GM12872 (cell line): Measurements from ENCODE around the gene B3GNT2.

Source experiments
- TF ChIP-seq, protein P1 (sequence below): IDR thresholded peaks from 3 replicates; pipeline ENCODE4 v1.5.1; 2011; ENCODE audit warnings: low read depth, mild to moderate bottlenecking, low read length, moderate library complexity; ENCODE audit not compliant: insufficient read depth

The B3GNT2 gene

DNA sequence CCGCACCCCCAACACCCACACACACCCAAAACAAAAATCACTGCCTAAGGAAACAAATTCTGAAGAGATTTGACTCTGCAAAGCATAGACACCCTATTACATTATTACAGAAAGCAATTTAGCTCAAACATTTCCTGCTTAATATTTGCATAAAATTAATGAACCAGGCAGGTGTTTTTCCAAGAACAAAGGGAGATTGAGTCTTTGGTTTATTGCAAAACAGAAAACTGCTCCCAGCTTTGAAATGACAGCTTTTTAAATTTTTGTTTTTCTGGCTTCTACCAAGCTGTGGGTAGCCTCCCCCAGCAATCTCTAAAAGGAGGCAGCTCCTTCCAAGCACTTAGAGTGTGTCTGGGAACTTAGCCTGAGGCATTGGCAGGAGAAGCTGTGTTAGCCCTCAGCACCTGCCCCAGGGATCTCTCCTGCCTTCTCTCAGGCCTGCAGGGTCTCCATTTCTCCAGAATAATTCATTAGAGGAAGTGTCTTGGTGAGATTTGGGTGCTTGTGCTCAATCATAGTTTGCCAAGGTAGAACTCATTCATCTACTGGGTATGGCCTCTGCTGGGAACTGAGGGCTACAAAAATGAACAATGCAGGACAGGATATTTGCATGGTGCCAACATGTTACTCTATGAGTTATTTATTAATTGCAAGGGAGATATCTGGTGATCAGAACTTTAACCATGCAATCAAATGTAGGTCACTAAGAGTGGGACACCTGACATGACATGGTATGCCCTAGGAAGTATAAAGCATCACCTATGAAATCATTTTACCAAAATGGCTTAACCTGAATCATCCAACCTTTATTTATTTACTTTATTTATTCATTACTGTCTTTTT lies 58.7 kb downstream of the B3GNT2 start:
- TF ChIP-seq, protein P1, sequence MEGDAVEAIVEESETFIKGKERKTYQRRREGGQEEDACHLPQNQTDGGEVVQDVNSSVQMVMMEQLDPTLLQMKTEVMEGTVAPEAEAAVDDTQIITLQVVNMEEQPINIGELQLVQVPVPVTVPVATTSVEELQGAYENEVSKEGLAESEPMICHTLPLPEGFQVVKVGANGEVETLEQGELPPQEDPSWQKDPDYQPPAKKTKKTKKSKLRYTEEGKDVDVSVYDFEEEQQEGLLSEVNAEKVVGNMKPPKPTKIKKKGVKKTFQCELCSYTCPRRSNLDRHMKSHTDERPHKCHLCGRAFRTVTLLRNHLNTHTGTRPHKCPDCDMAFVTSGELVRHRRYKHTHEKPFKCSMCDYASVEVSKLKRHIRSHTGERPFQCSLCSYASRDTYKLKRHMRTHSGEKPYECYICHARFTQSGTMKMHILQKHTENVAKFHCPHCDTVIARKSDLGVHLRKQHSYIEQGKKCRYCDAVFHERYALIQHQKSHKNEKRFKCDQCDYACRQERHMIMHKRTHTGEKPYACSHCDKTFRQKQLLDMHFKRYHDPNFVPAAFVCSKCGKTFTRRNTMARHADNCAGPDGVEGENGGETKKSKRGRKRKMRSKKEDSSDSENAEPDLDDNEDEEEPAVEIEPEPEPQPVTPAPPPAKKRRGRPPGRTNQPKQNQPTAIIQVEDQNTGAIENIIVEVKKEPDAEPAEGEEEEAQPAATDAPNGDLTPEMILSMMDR: no peak

DNA sequence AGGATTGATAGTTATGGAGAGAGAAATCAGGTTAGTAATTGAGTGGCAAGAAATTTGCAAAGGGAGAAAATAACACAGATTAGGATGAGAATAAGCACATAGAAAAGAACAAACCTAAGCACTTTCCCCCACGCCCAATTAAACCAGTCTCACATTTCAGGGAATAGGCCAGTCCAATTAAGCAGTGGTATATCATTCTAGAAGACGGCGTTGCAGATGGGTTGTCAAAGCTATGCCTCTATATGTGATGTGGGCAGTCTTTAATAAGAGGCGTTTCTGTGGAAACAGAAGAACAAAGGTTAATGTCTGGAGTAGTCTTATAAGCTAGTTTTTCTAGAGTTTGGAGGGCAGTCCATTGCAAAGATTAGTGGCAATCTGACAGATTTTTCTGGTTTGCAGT lies 61.6 kb downstream of the B3GNT2 start:
- TF ChIP-seq, protein P1: no peak

DNA sequence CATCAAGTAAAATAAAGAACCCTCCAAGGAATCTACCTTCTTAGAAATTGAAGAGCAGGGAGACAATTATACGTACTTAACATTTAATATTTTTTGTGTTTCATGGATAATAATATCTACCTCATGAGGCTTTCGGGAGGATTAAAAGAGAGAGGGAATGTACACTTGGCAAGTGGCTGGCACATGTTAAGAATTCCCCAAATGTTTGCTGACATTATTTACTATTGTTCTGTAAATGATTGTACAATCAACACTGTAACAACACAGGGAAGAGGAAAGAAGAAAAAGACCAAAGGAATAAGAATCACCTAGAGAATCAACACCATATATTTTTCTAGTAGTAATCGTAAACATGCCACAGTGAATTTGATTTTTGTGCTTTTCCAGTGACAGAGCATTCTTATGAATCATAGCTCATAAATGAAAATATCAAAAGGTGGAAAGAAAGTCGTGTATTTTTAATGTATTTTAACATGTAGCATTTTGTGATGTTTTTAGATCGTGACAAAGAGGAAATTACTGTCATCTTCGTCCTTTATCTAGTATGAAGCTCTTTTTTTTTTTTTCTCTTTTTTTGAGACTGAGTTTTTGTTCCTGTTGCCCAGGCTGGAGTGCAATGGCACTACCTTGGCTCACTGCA lies 67.3 kb downstream of the B3GNT2 start:
- TF ChIP-seq, protein P1: no peak

DNA sequence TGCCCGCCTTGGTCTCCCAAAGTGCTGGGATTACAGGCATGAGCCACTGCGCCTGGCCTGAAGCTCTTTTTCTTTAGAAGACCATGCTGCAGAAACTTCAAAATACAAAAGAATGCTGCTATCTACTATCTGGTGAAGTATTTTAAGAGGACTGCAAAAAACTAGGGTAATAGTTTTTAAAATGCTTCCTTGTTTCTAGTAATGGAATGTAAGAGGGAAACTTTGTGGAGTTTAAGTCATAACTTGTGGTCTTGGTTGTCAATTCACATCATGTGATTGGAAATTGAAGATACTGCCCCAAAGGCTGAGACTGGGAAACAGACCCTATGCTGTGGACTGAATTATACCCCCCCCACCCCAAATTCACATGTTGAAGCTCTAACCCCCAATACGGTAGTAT lies 68.3 kb downstream of the B3GNT2 start:
- TF ChIP-seq, protein P1: no peak

DNA sequence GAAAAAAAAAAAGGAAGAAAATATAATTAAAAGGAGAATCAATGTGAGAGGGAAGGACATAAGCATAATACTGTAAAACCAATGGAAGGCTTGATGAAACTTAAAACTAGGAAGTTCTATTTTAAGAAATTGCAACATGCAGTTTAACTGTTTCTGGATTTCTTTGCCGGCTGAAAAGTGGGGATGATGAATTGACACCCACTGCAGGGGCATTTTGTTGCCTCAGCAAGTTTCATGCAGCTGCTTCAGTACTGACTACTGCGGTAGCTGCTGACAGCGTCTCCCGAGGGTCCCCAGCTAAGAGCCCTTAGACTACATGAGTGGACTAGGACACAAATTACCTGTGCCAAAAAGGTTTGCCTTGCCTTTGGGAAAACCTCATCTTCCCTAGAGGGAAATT lies 69.2 kb downstream of the B3GNT2 start:
- TF ChIP-seq, protein P1: no peak

DNA sequence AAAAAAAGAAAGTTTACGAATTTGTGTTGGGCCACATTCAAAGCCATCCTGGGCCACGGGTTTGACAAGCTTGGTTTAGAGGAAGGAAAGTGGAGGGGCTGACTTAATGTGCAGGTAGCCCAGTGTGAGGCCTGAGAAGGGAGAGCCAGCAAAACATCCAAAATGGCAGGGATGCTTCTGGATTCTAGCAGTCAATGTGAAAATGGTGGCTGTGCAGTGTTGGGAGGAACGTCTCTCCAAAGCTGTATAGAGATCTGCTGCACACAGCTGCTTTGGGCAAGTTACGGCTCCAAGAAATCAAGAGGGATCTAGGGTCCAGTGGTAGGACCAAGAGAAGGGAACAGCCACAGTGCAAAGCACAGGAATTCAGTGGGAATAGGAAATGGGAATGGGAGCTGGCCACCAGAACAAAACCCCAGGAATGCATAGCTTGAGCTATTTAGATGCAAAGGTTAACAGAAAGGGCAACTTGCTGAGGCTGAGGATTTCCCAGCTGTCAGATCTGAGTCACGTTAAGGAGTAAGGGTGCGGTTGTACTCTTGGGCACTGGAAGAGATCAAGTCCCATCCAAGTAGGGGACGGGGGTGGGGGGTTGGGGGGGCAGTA lies 70.6 kb downstream of the B3GNT2 start:
- TF ChIP-seq, protein P1: no peak

DNA sequence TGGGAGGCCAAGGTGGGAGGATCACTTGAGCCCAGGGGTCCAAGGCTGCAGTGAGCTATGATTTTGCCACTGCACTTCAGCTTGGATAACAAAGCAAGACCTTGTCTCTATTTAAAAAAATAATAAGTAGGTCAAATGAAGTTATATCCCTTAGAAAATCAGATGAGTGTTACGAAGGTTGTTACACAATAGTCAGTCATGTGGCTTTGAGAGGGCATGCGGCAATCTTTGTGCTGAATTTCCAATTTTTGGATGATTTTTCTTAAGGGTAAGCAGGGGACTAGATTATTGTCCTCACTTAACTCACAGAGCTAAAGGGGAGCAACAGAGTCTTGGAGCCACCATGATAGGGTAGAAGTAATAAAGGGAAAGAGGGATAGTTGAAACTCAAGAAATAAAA lies 71.8 kb downstream of the B3GNT2 start:
- TF ChIP-seq, protein P1: no peak
